ENCODE results near the gene TMEM88. TPM values are rescaled to one million over a fixed set of nuclear protein-coding genes. Genes with fewer than 3 reads are reported as not detected.

TMEM88 gene, protein sequence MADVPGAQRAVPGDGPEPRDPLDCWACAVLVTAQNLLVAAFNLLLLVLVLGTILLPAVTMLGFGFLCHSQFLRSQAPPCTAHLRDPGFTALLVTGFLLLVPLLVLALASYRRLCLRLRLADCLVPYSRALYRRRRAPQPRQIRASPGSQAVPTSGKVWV
- total RNA-seq = 0.14 and 0.28 TPM in 2 replicates

DNA sequence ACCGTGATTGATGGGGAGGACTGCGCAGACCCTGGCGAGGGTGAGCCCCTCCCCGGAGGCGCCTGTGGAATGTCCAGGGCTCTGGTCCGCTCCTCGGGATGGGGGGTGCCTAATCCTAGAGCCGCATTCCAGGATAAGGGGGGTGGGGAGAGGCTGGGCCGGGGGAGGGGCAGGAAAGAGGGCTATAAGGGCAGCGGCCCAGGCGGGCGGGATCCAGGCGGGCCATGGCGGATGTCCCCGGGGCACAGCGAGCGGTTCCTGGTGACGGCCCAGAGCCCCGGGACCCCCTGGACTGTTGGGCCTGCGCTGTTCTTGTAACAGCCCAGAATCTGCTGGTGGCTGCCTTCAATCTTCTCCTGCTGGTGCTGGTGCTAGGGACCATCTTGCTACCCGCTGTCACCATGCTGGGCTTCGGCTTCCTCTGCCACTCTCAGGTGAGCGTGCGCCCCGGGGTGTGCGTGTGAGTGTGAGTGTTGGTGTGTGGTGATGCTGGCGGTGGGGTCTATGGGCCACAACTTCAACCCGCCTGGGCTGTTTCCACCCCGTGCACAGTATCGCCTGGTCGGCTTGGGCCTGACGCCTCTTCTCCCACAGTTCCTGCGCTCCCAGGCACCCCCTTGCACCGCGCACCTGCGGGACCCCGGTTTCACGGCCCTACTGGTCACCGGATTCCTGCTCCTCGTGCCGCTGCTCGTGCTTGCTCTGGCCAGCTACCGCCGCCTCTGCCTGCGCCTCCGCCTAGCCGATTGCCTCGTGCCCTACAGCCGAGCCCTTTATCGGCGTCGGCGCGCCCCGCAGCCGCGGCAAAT, at the start of gene TMEM88:
TSS of gene TMEM88 (plus strand) at position 216 of the 809 bp plus-strand sequence. CDS start at position 225, 9 bp downstream.

DNA sequence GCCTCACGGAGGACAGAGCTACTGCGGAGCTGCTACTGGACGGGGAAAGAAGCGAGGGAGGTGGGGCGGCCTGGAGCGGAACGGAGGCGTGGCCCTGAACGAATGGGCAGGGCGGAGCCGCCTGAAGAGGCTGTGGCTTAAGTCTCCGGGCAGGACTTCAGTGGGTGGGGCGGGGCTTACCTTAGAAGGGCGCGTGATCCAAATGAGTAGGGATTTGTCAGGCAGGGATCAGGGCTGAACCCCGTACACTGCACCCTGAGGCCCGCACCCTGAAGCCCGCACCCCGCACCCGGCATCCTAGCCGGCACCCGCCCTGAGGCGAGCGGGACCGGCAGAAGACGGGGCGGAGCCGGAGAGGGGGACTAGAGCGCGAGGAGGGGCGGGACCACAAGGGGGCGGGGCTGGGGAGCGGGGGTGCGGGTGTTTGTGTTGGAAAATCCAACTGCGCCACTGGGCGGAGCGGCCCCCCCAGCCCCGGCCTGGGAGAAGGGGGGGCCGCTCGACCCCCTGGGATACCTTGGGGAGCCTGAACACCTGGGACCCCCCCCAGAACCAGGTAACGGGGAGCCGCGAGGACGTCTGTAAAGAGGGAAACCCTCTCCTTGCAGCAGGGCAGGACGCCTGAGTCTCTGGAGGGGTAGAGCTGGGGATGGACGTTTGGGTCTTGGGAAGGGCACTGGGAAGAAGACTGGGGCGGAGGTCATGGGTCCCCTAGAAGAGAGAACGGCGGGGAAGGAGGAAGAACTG, 20.9 kb upstream of the TMEM88 start, which contains the start of gene KDM6B:
TSS of gene KDM6B (plus strand) at position 423 of the 747 bp plus-strand sequence. CDS start 11,338 bp downstream, outside the sequence.

DNA sequence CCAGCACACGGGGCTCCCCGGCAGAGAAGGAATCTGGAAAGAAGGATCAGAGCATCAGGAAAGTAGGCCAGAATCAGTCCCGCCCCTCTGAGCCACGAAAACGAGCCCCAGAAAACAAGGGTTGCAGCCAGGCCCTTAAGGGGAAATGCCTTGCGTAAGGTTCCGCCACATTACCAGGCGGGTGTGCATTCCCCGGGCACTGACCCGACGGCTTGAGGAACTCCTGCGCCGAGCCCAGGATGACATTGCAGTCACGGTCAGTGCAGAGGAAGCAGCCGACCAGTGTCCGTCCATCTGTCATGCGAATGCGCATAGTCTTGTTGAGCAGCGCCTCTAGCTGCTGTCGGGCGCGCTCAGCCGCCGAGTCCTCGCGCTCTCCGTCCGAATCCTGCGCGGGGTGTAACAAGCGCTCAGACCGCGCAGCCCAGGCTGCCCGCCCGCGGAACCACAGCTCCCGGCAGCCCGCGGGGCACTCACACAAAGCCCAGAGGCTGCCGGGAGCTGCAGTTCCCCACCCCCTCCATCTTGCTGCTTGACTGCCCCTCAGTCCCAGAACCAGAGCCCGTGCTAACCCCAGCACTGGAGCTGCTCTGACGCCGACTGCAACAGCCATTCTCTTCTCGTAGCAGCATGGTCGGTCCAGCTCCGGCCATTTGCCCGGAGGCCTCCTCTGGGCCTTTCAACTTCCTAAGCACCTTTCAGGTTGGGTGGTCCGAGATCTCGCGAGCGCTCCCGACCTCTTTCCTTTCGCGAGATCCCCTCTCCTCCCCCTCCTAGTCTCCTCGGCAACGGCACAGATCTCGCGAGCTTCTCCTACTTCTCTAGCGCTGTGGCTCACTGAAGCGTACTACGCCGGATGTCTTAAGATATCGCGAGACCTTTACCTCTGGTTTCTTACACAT, 2.2 kb downstream of the TMEM88 start, which contains the start of gene NAA38:
TSS of gene NAA38 (minus strand) at position 749 of the 902 bp plus-strand sequence. CDS start at position 653, 96 bp downstream.

DNA sequence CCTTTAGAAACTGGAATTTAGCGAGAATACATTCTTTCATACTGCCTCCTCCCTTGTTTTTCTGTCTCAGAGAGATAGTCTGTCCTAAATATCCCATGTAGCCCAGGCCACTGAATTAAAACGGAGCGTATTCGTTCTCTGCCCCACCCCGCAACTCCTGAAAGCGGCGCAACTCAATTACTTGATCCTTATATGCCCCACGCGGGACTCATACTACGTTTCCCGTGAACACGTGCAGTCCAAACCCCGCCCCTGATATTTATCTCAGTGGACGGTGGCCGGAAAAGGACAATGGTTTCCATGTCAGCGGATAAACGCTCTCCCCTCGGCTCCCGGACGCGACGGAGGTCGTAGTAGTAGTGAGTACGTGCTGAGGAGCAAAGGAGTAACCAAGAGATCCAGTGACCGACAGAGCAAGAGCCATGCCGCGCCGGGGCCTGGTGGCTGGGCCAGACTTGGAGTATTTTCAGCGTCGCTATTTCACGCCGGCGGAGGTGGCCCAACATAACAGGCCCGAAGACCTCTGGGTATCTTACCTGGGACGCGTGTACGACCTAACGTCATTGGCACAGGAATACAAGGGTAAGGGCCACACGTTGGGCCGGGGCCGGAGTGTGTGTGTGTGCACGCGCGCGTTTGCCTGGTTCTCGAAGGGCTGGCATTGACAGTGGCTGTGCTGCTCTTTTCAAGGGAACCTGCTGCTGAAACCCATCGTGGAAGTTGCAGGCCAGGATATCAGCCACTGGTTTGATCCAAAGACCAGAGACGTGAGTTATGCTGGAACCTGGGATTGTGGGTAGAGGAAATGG, 3.1 kb downstream of the TMEM88 start, which contains the start of gene CYB5D1:
TSS of gene CYB5D1 (plus strand) at position 291 of the 809 bp plus-strand sequence. CDS start at position 423, 132 bp downstream.

DNA sequence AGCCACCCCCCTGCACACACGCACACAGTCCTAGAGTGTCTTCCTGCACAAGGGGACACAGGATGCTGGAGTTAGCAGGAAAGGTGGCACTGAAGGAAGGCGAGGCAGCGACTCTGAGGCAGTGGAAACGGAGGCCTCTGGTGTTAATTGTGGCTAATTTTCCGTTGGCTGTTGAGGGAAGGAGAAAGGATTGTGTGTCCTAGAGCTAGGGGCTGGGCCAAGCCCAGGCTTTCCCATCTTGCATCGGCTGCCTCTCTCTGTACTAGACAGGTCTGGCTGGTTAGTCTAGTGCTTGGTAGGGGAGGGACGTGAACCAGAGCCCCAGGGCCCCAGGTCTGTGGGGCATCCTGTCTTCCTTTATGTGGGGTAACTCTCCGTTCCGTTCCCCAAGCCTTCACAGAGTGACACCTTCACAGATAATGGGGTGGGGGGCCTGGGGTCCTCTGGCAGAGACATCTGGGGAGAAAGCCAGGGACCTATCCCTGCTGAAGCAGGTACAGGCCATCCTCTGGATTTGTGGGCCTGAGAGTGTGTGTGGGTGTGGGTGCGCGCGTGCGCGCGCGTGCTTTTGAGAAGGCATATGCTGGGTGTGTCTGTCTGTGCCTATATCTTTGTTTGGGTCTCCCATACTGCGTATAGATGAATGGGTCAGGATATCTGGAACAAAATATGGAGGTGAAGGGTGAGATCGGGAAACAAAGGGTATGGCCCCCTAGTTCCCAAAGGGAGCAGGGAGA, 33.5 kb downstream of the TMEM88 start, which contains the start of gene CHD3:
TSS of gene CHD3 (plus strand) at position 606 of the 737 bp plus-strand sequence. CDS start 212 bp downstream, outside the sequence.

Other genes starting within 250 kb of the TMEM88 start
- gene FXR2, start 240.2 kb upstream of the TMEM88 start, total RNA-seq = 41.4 and 45.7 TPM in 2 replicates
- gene SAT2, start 227.2 kb upstream of the TMEM88 start, total RNA-seq = 52.7 and 54.0 TPM in 2 replicates
- gene SHBG, start 224.9 kb upstream of the TMEM88 start, total RNA-seq = 0.57 and 148 TPM in 2 replicates
- not detected in 2 replicates for gene ATP1B2, start 204.1 kb upstream of the TMEM88 start, total RNA-seq
- 16.9 and 18.7 TPM in 2 replicates for gene TP53, start 167.6 kb upstream of the TMEM88 start, total RNA-seq
- 3.1 and 3.4 TPM in 2 replicates for gene WRAP53, start 166.6 kb upstream of the TMEM88 start, total RNA-seq
- 0.09 and 0.28 TPM in 2 replicates for gene EFNB3, start 149.9 kb upstream of the TMEM88 start, total RNA-seq
- 0.57 and 1.8 TPM in 2 replicates for gene DNAH2, start 137.3 kb upstream of the TMEM88 start, total RNA-seq
- 4.8 and 7.7 TPM in 2 replicates for gene KDM6B, start 20.8 kb upstream of the TMEM88 start, total RNA-seq
- gene NAA38, start 2.5 kb downstream of the TMEM88 start, total RNA-seq = 96.1 and 113 TPM in 2 replicates
- gene CYB5D1, start 2.9 kb downstream of the TMEM88 start, total RNA-seq = 6.0 and 8.2 TPM in 2 replicates
- 231 and 283 TPM in 2 replicates for gene CHD3, start 33.7 kb downstream of the TMEM88 start, total RNA-seq
- 2.3 and 2.8 TPM in 2 replicates for gene RNF227, start 61.2 kb downstream of the TMEM88 start, total RNA-seq
- 0.18 and 0.28 TPM in 2 replicates for gene KCNAB3, start 74.8 kb downstream of the TMEM88 start, total RNA-seq
- gene TRAPPC1, start 76.9 kb downstream of the TMEM88 start, total RNA-seq = 36.4 and 42.0 TPM in 2 replicates
- gene CNTROB, start 77.1 kb downstream of the TMEM88 start, total RNA-seq = 13.4 and 17.4 TPM in 2 replicates
- under 0.01 and 0.09 TPM in 2 replicates for gene GUCY2D, start 147.5 kb downstream of the TMEM88 start, total RNA-seq
- 0.18 TPM in 1 of 2 replicates, not detected in the other for gene ALOX15B, start 184.0 kb downstream of the TMEM88 start, total RNA-seq
- not detected in 2 replicates for gene ALOX12B, start 232.7 kb downstream of the TMEM88 start, total RNA-seq

All from smooth muscle cell of bladder (primary cell).